HEK293T (cell line): ENCODE data around the gene ZNF441.

ENCODE experiments used
- BHLHE40 ChIP-seq: fragments of 450-650 bp; IDR thresholded peaks from 2 replicates; pipeline ENCODE4 v1.6.1; 2016; ENCODE audit warnings: mild to moderate bottlenecking, moderate library complexity, borderline replicate concordance
- CTBP1 ChIP-seq: fragments of 450-650 bp; IDR thresholded peaks from 2 replicates; pipeline ENCODE4 v1.6.1; 2016; ENCODE audit warnings: borderline replicate concordance
- HDGF ChIP-seq: fragments of 450-650 bp; IDR thresholded peaks from 2 replicates; pipeline ENCODE4 v1.6.1; 2017; ENCODE audit warnings: antibody characterized with exemption, borderline replicate concordance
- SUZ12 ChIP-seq: fragments of 450-650 bp; IDR thresholded peaks from 2 replicates; pipeline ENCODE4 v1.6.1; 2016; ENCODE audit warnings: mild to moderate bottlenecking

- TF ChIP-seq BHLHE40: no peak
- TF ChIP-seq SUZ12: no peak
- TF ChIP-seq HDGF: no peak
- no peak for TF ChIP-seq CTBP1
Measured at GRCh38 chr19:11756965-11757364, 9.8 kb upstream of the ZNF441 start.
